Measurements from ENCODE around the gene SPTSSB. TPM values are rescaled to one million over a fixed set of nuclear protein-coding genes. Genes with fewer than 3 reads are reported as not detected.

Gene SPTSSB
- total RNA-seq, 2 donors from 2014 or later: not detected

GRCh38 chr3:161348796-161349400 lies 22.4 kb downstream of the SPTSSB start:
- no peak for ATAC-seq (ENCODE audit: insufficient number of reproducible peaks, low FRiP score, low read depth)
- no peak for TF ChIP-seq CTCF (IDR thresholded peaks at IDR 0.05)
- H3K27ac ChIP-seq: no peak overlapping the region
- no peak for DNase-seq (ENCODE audit: low spot score)
- H3K9me3 ChIP-seq: no peaks in the 10 kb centered on the region
- H3K36me3 ChIP-seq: no peaks in the 10 kb centered on the region
- H3K4me1 ChIP-seq (ENCODE audit: control insufficient read depth in 1 of 2, low read depth in 2 of 2): no peaks in the 10 kb centered on the region
- H3K27me3 ChIP-seq (replicated peaks; ENCODE audit: insufficient read depth): no peaks in the 10 kb centered on the region
- no peak overlapping the region for H3K4me3 ChIP-seq

- ATAC-seq (ENCODE audit: insufficient number of reproducible peaks, low FRiP score, low read depth): no peak
- no peak for TF ChIP-seq CTCF (IDR thresholded peaks at IDR 0.05)
Observed at GRCh38 chr3:161347726-161348125, 23.6 kb downstream of the SPTSSB start.

GRCh38 chr3:161345023-161345422 lies 26.3 kb downstream of the SPTSSB start:
- H3K27ac ChIP-seq: no peak overlapping the region
- no peaks in the 10 kb centered on the region for H3K4me1 ChIP-seq (ENCODE audit: control insufficient read depth in 1 of 2, low read depth in 2 of 2)
- no peaks in the 10 kb centered on the region for H3K9me3 ChIP-seq
- H3K36me3 ChIP-seq: no peaks in the 10 kb centered on the region
- no peak for TF ChIP-seq CTCF (IDR thresholded peaks at IDR 0.05)
- no peak for DNase-seq (ENCODE audit: low spot score)
- no peak for ATAC-seq (ENCODE audit: insufficient number of reproducible peaks, low FRiP score, low read depth)
- H3K27me3 ChIP-seq (replicated peaks; ENCODE audit: insufficient read depth): no peaks in the 10 kb centered on the region
- H3K4me3 ChIP-seq: no peak overlapping the region

More at GRCh38 chr3:161347726-161348125, 23.6 kb downstream of the SPTSSB start:
- Histone ChIP-seq H3K27ac (no peak overlapping the region), H3K9me3 (no peaks in the 10 kb centered on the region), H3K36me3 (no peaks in the 10 kb centered on the region), H3K4me1 (ENCODE audit: control insufficient read depth in 1 of 2, low read depth in 2 of 2) (no peaks in the 10 kb centered on the region), H3K4me3 (no peak overlapping the region), H3K27me3 (replicated peaks; ENCODE audit: insufficient read depth) (no peaks in the 10 kb centered on the region)
- no peak for DNase-seq (ENCODE audit: low spot score)

GRCh38 chr3:161343986-161344385 lies 27.3 kb downstream of the SPTSSB start:
- DNase-seq (ENCODE audit: low spot score) (no peak), ATAC-seq (ENCODE audit: insufficient number of reproducible peaks, low FRiP score, low read depth) (no peak)
- Histone ChIP-seq H3K9me3 (no peaks in the 10 kb centered on the region), H3K4me3 (no peak overlapping the region), H3K27ac (no peak overlapping the region), H3K36me3 (no peaks in the 10 kb centered on the region), H3K27me3 (replicated peaks; ENCODE audit: insufficient read depth) (no peaks in the 10 kb centered on the region), H3K4me1 (ENCODE audit: control insufficient read depth in 1 of 2, low read depth in 2 of 2) (no peaks in the 10 kb centered on the region)
- no peak for TF ChIP-seq CTCF (IDR thresholded peaks at IDR 0.05)

- H3K27ac ChIP-seq: no peak overlapping the region
- no peaks in the 10 kb centered on the region for H3K4me1 ChIP-seq (ENCODE audit: control insufficient read depth in 1 of 2, low read depth in 2 of 2)
Observed at GRCh38 chr3:161343540-161343939, 27.8 kb downstream of the SPTSSB start.

More at GRCh38 chr3:161343540-161343939, 27.8 kb downstream of the SPTSSB start:
- Histone ChIP-seq H3K27me3 (replicated peaks; ENCODE audit: insufficient read depth) (no peaks in the 10 kb centered on the region), H3K4me3 (no peak overlapping the region), H3K36me3 (no peaks in the 10 kb centered on the region), H3K9me3 (no peaks in the 10 kb centered on the region)
- TF ChIP-seq CTCF (IDR thresholded peaks at IDR 0.05): no peak
- DNase-seq (ENCODE audit: low spot score) (no peak), ATAC-seq (ENCODE audit: insufficient number of reproducible peaks, low FRiP score, low read depth) (no peak)

Data from thoracic aorta (tissue), 2 donors.